GM23338 (cell line): ENCODE measurements around the gene KCTD4. TPM values are rescaled to one million over a fixed set of nuclear protein-coding genes. Genes with fewer than 3 reads are reported as not detected.

ENCODE experiments used
- ATAC-seq: fragments of 200-7000 bp; cut with Tn5 transposase; 3 replicates; pipeline ENCODE4 v1.9.1; 2020
- DNase-seq: peaks from one replicate; pipeline ENCODE4 v3.0.0-alpha.2; 2015; ENCODE audit warnings: low spot score
- H2AFZ ChIP-seq: fragments of 200-600 bp; sonication (generic); 2 replicates; pipeline ENCODE4 v1.8.0; 2016; ENCODE audit warnings: antibody characterized with exemption, mild to moderate bottlenecking, moderate library complexity
- H3F3A ChIP-seq: fragments of 200-600 bp; sonication (generic); replicated peaks from 2 replicates; pipeline ENCODE4 v1.8.0; 2017; ENCODE audit warnings: antibody characterized with exemption, mixed run types, low read depth
- H3K27ac ChIP-seq: fragments of 200-600 bp; sonication (generic); 2 replicates; pipeline ENCODE4 v1.6.1; 2016; ENCODE audit warnings: low read depth
- H3K27me3 ChIP-seq: fragments of 200-600 bp; sonication (generic); 2 replicates; pipeline ENCODE4 v1.8.0; 2016; ENCODE audit warnings: mild to moderate bottlenecking, mixed run types, moderate library complexity; ENCODE audit not compliant: insufficient read depth
- H3K36me3 ChIP-seq: fragments of 200-600 bp; sonication (generic); 2 replicates; pipeline ENCODE4 v1.8.0; 2016; ENCODE audit warnings: mild to moderate bottlenecking; ENCODE audit not compliant: insufficient read depth
- H3K4me1 ChIP-seq: fragments of 200-600 bp; sonication (generic); 2 replicates; pipeline ENCODE4 v1.8.0; 2016; ENCODE audit warnings: mild to moderate bottlenecking, moderate library complexity; ENCODE audit not compliant: insufficient read depth
- H3K4me2 ChIP-seq: fragments of 200-600 bp; sonication (generic); 2 replicates; pipeline ENCODE4 v1.7.1; 2017; ENCODE audit warnings: mixed run types
- H3K4me3 ChIP-seq: fragments of 200-600 bp; sonication (generic); 2 replicates; pipeline ENCODE4 v1.6.1; 2016; ENCODE audit warnings: mixed run types
- H3K79me2 ChIP-seq: fragments of 200-600 bp; sonication (generic); replicated peaks from 2 replicates; pipeline ENCODE4 v1.8.0; 2017; ENCODE audit warnings: mild to moderate bottlenecking; ENCODE audit not compliant: insufficient read depth
- H3K9me2 ChIP-seq: fragments of 200-600 bp; sonication (generic); 2 replicates; pipeline ENCODE4 v1.8.0; 2017; ENCODE audit not compliant: insufficient read depth
- H4K20me1 ChIP-seq: fragments of 200-600 bp; sonication (generic); replicated peaks from 2 replicates; pipeline ENCODE4 v1.8.0; 2017; ENCODE audit warnings: mild to moderate bottlenecking; ENCODE audit not compliant: insufficient read depth
- H3K27ac Mint-ChIP-seq: 2 replicates; pipeline ENCODE4 v1.8.0; 2020; ENCODE audit warnings: inconsistent platforms, mild to moderate bottlenecking, moderate library complexity, mixed read lengths
- H3K27me3 Mint-ChIP-seq: 3 replicates; pipeline ENCODE4 v1.8.0; 2022; ENCODE audit warnings: low read depth, mild to moderate bottlenecking, moderate library complexity, mixed read lengths, inconsistent platforms; ENCODE audit not compliant: insufficient read depth, poor library complexity
- H3K36me3 Mint-ChIP-seq: 3 replicates; pipeline ENCODE4 v1.8.0; 2021; ENCODE audit warnings: low read depth, mild to moderate bottlenecking, inconsistent platforms, moderate library complexity, mixed read lengths
- H3K4me1 Mint-ChIP-seq: 3 replicates; pipeline ENCODE4 v1.8.0; 2020; ENCODE audit warnings: mild to moderate bottlenecking, inconsistent platforms, mixed read lengths
- H3K4me3 Mint-ChIP-seq: 3 replicates; pipeline ENCODE4 v1.8.0; 2021; ENCODE audit warnings: moderate library complexity, mild to moderate bottlenecking, inconsistent platforms, mixed read lengths
- H3K9me3 Mint-ChIP-seq: 3 replicates; pipeline ENCODE4 v1.8.0; 2020; ENCODE audit warnings: moderate library complexity, mild to moderate bottlenecking, inconsistent platforms, mixed read lengths
- CREB1 ChIP-seq: fragments of 250-450 bp; sonication (Bioruptor Pico); IDR thresholded peaks from 2 replicates; pipeline ENCODE4 v1.5.0; 2020; ENCODE audit warnings: low read depth, mild to moderate bottlenecking, moderate library complexity
- EZH2 ChIP-seq: fragments of 200-600 bp; sonication (generic); IDR thresholded peaks from one replicate; pipeline ENCODE4 v1.8.0; 2017; ENCODE audit warnings: antibody characterized with exemption, mild to moderate bottlenecking, low read depth; ENCODE audit not compliant: unreplicated experiment
- EZH2phosphoT487 ChIP-seq: fragments of 200-600 bp; sonication (generic); IDR thresholded peaks from one replicate; pipeline ENCODE4 v1.8.1; 2018; ENCODE audit warnings: antibody characterized with exemption; ENCODE audit not compliant: unreplicated experiment
- JUNB ChIP-seq: IDR thresholded peaks from one replicate; pipeline ENCODE4 v1.6.1; 2016; ENCODE audit warnings: antibody characterized with exemption; ENCODE audit not compliant: unreplicated experiment
- NANOG ChIP-seq: IDR thresholded peaks from 2 replicates; pipeline ENCODE4 v1.6.1; 2016; ENCODE audit warnings: antibody characterized with exemption, borderline replicate concordance
- POLR2AphosphoS5 ChIP-seq: IDR thresholded peaks from 2 replicates; pipeline ENCODE4 v1.6.1; 2016; ENCODE audit warnings: antibody characterized with exemption, low read depth
- STAT1 ChIP-seq: IDR thresholded peaks from one replicate; pipeline ENCODE4 v1.6.1; 2016; ENCODE audit warnings: antibody characterized with exemption; ENCODE audit not compliant: unreplicated experiment
- ZNF114 ChIP-seq: fragments of 250-450 bp; sonication (Bioruptor Pico); IDR thresholded peaks from 2 replicates; pipeline ENCODE4 v1.5.0; 2020; ENCODE audit warnings: mild to moderate bottlenecking, moderate library complexity
- ZNF331 ChIP-seq: fragments of 250-450 bp; sonication (Bioruptor Pico); IDR thresholded peaks from 2 replicates; pipeline ENCODE4 v1.5.0; 2020; ENCODE audit warnings: low read depth, mild to moderate bottlenecking, moderate library complexity
- polyA plus RNA-seq: library from polyadenylated mRNA; unstranded; fragments of >200 nt; fragmentation: Nextera tagmentation; extraction: Ambion mirVana; gene quantifications from 2 replicates; pipeline ENCODE4 v1.2.1, GENCODE V29; 2016
- total RNA-seq: library from RNA; depleted of rRNA; stranded (reverse); fragments of >200 nt; shearing (Covaris generic); gene quantifications from 2 replicates; pipeline ENCODE4 v1.2.3, GENCODE V29; 2014
- TF ChIP-seq, protein P1 (sequence below): fragments of 250-450 bp; sonication (Bioruptor Pico); IDR thresholded peaks from 2 replicates; pipeline ENCODE4 v1.5.0; 2020; ENCODE audit warnings: mild to moderate bottlenecking, moderate library complexity
- TF ChIP-seq, protein P2 (sequence below): IDR thresholded peaks from one replicate; pipeline ENCODE4 v1.6.1; 2018; ENCODE audit warnings: antibody characterized with exemption; ENCODE audit not compliant: unreplicated experiment
- TF ChIP-seq, protein P3 (sequence below), 2 experiments: fragments of 200-600 bp in 1 of 2; sonication (generic) in 1 of 2; conservative IDR thresholded peaks; 2 replicates each; pipeline versions ENCODE4 v1.5.1 to v1.6.1; 2016 to 2017; ENCODE audit warnings: antibody characterized with exemption in 2 of 2, low read depth in 2 of 2, mild to moderate bottlenecking in 2 of 2, moderate library complexity in 1 of 2
- TF ChIP-seq, protein P4 (sequence below): IDR thresholded peaks from 2 replicates; pipeline ENCODE4 v1.6.1; 2016; ENCODE audit warnings: antibody characterized with exemption

KCTD4 gene
- total and polyA plus RNA-seq, 2 experiments from 2014 or later: 0.24 TPM; not detected in 1

DNA sequence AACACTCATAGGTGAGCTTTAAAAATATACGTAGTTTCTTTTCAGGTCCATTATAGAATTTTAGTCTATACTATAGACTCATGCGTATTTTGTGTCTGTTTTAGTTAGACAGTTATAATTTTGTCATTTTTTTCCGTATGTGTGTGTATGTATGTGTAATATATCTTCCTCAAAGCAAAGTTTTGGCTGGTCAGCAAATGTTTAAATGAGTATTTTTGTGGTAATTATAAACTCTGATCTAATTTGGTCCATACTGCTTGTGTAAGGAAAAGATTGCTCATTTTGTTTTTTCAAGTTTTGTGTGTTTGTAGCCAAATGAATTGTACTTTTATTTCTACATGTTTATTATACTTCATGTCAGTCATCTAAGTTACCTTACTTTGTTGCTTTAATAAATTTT is 20.5 kb downstream of the KCTD4 start:
- Histone ChIP-seq H3K27me3 (no peaks in the 10 kb centered on the region), H3K27ac (no peak overlapping the region), H3F3A (no peaks in the 10 kb centered on the region), H3K79me2 (peaks cover 31% of the 10 kb centered on the region), H2AFZ (no peak overlapping the region), H3K4me2 (no peak overlapping the region), H3K4me1 (no peaks in the 10 kb centered on the region), H3K36me3 (no peaks in the 10 kb centered on the region), H4K20me1 (0 out of 2 replicates have a peak, but pooled peaks cover 5% of the 10 kb centered on the region), H3K4me3 (no peak overlapping the region), H3K9me2 (no peaks in the 10 kb centered on the region)
- Mint-ChIP-seq H3K36me3 (no peaks in the 10 kb centered on the region; the same call in 2 of the 3 replicates), H3K9me3 (no peaks in the 10 kb centered on the region), H3K4me3 (no peak overlapping the region), H3K27ac (no peak overlapping the region), H3K4me1 (peaks cover 5% of the 10 kb centered on the region; the same call in 2 of the 3 replicates), H3K27me3 (peaks cover 2% of the 10 kb centered on the region)
- TF ChIP-seq, protein P1, sequence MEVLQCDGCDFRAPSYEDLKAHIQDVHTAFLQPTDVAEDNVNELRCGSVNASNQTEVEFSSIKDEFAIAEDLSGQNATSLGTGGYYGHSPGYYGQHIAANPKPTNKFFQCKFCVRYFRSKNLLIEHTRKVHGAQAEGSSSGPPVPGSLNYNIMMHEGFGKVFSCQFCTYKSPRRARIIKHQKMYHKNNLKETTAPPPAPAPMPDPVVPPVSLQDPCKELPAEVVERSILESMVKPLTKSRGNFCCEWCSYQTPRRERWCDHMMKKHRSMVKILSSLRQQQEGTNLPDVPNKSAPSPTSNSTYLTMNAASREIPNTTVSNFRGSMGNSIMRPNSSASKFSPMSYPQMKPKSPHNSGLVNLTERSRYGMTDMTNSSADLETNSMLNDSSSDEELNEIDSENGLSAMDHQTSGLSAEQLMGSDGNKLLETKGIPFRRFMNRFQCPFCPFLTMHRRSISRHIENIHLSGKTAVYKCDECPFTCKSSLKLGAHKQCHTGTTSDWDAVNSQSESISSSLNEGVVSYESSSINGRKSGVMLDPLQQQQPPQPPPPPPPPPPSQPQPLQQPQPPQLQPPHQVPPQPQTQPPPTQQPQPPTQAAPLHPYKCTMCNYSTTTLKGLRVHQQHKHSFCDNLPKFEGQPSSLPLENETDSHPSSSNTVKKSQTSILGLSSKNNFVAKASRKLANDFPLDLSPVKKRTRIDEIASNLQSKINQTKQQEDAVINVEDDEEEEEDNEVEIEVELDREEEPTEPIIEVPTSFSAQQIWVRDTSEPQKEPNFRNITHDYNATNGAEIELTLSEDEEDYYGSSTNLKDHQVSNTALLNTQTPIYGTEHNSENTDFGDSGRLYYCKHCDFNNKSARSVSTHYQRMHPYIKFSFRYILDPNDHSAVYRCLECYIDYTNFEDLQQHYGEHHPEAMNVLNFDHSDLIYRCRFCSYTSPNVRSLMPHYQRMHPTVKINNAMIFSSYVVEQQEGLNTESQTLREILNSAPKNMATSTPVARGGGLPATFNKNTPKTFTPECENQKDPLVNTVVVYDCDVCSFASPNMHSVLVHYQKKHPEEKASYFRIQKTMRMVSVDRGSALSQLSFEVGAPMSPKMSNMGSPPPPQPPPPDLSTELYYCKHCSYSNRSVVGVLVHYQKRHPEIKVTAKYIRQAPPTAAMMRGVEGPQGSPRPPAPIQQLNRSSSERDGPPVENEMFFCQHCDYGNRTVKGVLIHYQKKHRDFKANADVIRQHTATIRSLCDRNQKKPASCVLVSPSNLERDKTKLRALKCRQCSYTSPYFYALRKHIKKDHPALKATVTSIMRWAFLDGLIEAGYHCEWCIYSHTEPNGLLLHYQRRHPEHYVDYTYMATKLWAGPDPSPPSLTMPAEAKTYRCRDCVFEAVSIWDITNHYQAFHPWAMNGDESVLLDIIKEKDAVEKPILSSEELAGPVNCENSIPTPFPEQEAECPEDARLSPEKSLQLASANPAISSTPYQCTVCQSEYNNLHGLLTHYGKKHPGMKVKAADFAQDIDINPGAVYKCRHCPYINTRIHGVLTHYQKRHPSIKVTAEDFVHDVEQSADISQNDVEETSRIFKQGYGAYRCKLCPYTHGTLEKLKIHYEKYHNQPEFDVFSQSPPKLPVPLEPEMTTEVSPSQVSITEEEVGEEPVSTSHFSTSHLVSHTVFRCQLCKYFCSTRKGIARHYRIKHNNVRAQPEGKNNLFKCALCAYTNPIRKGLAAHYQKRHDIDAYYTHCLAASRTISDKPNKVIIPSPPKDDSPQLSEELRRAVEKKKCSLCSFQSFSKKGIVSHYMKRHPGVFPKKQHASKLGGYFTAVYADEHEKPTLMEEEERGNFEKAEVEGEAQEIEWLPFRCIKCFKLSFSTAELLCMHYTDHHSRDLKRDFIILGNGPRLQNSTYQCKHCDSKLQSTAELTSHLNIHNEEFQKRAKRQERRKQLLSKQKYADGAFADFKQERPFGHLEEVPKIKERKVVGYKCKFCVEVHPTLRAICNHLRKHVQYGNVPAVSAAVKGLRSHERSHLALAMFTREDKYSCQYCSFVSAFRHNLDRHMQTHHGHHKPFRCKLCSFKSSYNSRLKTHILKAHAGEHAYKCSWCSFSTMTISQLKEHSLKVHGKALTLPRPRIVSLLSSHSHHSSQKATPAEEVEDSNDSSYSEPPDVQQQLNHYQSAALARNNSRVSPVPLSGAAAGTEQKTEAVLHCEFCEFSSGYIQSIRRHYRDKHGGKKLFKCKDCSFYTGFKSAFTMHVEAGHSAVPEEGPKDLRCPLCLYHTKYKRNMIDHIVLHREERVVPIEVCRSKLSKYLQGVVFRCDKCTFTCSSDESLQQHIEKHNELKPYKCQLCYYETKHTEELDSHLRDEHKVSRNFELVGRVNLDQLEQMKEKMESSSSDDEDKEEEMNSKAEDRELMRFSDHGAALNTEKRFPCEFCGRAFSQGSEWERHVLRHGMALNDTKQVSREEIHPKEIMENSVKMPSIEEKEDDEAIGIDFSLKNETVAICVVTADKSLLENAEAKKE (CRISPR knock-in tag): no peak
- no peak for TF ChIP-seq CREB1 (CRISPR knock-in tag)
- TF ChIP-seq NANOG: no peak
- TF ChIP-seq ZNF331 (CRISPR knock-in tag): no peak
- TF ChIP-seq EZH2phosphoT487: no peak
- TF ChIP-seq, protein P2, sequence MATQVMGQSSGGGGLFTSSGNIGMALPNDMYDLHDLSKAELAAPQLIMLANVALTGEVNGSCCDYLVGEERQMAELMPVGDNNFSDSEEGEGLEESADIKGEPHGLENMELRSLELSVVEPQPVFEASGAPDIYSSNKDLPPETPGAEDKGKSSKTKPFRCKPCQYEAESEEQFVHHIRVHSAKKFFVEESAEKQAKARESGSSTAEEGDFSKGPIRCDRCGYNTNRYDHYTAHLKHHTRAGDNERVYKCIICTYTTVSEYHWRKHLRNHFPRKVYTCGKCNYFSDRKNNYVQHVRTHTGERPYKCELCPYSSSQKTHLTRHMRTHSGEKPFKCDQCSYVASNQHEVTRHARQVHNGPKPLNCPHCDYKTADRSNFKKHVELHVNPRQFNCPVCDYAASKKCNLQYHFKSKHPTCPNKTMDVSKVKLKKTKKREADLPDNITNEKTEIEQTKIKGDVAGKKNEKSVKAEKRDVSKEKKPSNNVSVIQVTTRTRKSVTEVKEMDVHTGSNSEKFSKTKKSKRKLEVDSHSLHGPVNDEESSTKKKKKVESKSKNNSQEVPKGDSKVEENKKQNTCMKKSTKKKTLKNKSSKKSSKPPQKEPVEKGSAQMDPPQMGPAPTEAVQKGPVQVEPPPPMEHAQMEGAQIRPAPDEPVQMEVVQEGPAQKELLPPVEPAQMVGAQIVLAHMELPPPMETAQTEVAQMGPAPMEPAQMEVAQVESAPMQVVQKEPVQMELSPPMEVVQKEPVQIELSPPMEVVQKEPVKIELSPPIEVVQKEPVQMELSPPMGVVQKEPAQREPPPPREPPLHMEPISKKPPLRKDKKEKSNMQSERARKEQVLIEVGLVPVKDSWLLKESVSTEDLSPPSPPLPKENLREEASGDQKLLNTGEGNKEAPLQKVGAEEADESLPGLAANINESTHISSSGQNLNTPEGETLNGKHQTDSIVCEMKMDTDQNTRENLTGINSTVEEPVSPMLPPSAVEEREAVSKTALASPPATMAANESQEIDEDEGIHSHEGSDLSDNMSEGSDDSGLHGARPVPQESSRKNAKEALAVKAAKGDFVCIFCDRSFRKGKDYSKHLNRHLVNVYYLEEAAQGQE: no peak
- TF ChIP-seq, protein P3, sequence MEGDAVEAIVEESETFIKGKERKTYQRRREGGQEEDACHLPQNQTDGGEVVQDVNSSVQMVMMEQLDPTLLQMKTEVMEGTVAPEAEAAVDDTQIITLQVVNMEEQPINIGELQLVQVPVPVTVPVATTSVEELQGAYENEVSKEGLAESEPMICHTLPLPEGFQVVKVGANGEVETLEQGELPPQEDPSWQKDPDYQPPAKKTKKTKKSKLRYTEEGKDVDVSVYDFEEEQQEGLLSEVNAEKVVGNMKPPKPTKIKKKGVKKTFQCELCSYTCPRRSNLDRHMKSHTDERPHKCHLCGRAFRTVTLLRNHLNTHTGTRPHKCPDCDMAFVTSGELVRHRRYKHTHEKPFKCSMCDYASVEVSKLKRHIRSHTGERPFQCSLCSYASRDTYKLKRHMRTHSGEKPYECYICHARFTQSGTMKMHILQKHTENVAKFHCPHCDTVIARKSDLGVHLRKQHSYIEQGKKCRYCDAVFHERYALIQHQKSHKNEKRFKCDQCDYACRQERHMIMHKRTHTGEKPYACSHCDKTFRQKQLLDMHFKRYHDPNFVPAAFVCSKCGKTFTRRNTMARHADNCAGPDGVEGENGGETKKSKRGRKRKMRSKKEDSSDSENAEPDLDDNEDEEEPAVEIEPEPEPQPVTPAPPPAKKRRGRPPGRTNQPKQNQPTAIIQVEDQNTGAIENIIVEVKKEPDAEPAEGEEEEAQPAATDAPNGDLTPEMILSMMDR (conservative IDR thresholded peaks at IDR 0.05; ENCODE audit: low read depth in 2 of 2): no peak
- no peak for TF ChIP-seq ZNF114 (CRISPR knock-in tag)
- no peak for TF ChIP-seq POLR2AphosphoS5
- no peak for TF ChIP-seq STAT1
- no peak for TF ChIP-seq EZH2
- TF ChIP-seq JUNB: no peak
- TF ChIP-seq, protein P4, sequence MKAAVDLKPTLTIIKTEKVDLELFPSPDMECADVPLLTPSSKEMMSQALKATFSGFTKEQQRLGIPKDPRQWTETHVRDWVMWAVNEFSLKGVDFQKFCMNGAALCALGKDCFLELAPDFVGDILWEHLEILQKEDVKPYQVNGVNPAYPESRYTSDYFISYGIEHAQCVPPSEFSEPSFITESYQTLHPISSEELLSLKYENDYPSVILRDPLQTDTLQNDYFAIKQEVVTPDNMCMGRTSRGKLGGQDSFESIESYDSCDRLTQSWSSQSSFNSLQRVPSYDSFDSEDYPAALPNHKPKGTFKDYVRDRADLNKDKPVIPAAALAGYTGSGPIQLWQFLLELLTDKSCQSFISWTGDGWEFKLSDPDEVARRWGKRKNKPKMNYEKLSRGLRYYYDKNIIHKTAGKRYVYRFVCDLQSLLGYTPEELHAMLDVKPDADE: no peak
- DNase-seq: no peak
- ATAC-seq: no peak
